NCI-H345 treated with DMSO at 0.1 percent for 48 hours (cell line): ENCODE data around the gene SLC23A2.
"Not testable (repeated sequence)": the region's sequence is repeated elsewhere in the genome, so short reads cannot be mapped to it uniquely, and the experiment has no call there.

Experiments used
- DNase-seq: peaks from one replicate; lab custom pipeline; 2025; ENCODE audit not compliant: unreplicated experiment; lab: John Stamatoyannopoulos, UW

The SLC23A2 gene

DNA sequence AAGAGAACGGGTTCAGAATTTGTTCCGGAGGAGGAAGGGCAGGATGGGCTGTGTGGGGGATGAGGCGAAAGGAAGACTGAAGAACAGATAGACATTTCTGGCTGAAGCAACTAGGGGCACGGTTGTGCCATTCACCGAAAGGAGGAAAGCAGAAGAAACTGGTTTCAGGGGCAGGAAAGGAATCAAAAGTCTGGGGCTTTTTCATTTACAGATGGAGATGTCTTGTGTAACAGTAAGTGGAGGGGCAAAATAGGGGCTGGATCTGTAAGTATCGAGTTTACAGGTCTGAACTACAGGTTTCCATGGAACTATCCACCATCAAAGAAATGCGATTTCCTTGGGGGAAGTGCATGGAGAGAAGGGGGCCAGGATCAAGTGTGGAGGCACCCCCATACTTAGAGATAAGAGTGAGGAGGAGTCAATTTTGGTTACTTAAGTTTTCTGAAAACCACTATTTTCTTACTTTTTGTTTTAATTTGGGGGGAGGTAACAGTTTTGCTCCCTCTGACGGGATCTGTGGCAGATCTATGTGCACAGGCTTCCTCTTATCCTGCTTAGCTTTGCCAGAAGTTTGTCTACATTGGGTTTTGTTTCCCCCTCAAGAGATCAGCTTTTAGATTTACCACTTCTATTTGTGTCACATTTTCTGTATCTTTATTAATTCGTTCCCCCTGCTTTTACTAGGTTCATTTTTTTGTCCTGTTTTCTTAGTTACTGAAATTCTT, 120.1 kb downstream of the SLC23A2 start:
- DNase-seq, result no peak

DNA sequence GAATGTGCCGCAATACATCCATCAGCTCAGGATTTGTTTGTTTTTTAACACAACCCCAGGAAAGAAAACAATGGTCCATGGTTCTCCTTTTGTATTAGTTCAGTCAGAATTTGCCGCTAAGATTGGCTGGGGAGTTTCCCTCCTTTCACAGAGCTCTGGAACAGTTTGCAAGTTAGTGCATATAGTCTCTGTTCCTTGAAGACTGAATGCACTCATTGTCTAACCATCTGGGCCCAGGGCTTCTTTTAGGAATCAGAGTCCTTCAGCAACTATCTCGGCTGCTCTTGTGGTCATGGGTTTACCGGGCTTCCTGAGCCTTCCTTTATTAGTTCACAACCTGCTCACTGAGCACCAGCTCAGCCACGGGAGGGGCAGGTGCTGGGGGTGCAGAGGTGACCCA, 121.3 kb downstream of the SLC23A2 start:
- DNase-seq, result no peak

DNA sequence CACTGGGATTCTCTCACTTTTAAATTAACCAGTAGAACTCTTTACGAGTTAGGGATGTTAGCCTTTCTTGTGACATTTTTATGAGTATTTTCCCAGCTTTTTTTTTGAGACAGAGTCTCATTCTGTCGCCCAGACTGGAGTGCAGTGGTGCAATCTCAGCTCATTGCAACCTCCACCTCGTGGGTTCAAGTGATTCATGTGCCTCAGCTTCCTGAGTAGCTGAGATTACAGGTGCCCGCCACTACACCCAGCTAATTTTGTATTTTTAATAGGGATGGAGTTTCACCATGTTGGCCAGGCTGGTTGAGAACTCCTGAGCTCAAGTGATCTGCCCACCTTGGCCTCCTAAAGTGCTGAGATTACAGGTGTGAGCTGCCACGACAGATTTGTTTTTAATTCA, 123.2 kb downstream of the SLC23A2 start:
- not testable (repeated sequence) for DNase-seq

- DNase-seq, result peak; percentile 51
These were observed 124.6 kb downstream of the SLC23A2 start for GRCh38 chr20:4876731-4877130.

- no peak for DNase-seq
These were observed 125.0 kb downstream of the SLC23A2 start for GRCh38 chr20:4876301-4876700.

DNA sequence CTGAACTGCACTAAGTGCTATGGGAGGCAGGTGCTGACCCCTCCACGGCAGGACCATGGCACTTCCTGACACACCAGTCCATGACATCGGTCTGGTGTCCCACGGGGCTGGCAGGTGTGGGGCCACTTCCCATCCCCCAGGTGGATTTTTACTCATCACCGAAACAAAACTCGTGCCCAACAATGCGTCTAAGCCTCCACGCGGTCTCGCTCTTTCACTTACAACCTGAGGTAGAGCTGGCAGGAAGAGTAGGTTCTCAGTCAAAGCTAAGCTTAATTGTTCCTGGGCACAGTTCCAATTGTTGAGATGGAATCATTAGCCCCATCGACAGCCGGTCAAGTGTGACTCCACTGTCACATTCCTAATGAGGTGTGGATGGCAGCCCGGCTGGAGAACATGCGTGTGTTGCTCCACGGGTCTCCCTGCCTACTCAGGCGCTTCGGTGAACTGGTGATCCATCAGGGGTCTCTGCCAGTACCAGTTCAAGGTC, 125.7 kb downstream of the SLC23A2 start:
- DNase-seq, result peak; percentile 99

- no peak for DNase-seq
These were observed 127.9 kb downstream of the SLC23A2 start for GRCh38 chr20:4873396-4873795.

DNA sequence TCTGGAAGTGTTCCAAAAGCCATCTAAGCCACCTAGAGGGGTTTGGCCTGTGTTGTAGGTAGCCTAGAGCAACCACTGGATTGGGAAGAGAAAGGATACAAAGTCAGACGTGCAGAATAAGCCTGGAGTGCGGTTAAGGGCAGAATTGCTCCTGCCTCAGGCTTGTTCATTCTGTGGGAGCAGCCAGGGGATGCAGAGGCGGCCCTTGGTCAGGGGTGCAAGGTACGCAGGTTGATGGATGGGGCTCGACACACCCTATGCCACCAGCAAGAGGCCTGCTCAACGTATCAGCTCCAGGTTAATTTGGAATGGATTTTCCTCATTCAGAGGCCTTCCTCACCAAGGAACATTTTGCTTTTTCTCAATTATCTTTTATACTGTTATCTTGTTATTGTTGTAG, 129.8 kb downstream of the SLC23A2 start:
- DNase-seq, result peak; percentile 26

DNA sequence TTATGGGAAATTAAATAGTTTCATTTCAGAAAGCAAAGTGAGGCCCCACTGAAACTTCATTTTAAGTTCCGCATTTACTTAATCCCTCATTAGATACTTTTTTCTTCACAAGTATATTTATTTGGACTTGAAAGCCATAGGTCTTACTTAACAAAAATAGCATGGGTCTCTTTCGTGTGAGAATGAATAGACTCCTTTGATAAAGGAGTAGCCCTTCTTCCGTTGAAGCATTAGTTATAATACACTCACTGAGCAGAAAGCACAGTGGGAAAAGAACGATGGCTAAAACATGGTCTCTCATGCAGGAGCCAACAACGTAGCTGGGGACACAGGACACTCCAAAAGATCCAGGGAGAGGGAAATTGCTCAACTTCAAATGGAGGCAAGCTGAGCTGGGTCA, 130.4 kb downstream of the SLC23A2 start:
- no peak for DNase-seq

GRCh38 chr20:4869290-4870193, 131.8 kb downstream of the SLC23A2 start:
- peak; percentile 75 for DNase-seq

DNA sequence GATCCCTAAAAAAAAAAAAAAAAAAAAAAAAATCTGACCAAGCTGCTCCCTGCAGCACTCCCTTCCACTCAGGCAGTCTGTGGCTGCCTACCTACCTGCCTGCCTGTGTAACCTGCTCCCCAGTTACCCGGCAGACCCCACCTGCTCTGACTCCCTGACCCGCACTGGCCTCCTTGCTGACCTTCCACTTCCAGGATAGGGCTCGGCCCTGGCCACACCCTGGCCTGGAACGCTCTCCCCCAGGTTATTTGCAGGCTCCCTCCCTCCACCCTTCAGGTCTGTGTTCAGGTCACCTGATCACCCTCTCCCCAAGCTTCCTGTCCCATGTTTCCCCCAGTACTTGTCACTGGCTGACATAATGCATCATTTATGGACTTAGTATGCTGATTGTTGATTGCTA, 134.3 kb downstream of the SLC23A2 start:
- no peak for DNase-seq

GRCh38 chr20:4866429-4866828, 134.9 kb downstream of the SLC23A2 start:
- no peak for DNase-seq

DNA sequence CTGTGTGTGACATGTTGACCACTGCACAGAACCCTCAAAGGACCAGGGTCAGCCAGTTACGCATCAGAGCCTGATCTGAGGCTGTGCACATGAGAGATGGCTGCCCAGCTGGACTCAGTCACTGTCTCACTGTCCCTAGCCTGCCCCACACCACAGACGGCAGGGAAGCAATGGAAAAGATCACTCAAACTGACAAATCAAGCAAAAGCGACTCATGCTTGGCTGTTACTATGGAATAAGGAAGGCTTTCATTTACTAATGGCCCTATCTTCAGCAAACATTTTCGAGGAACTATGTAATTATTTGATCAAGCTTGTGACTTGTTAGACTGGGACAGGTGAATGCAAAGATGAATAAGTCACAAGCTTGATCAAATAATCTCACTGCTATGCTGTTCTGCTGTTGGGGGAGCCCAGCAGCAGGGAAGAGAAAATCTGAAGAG, 137.0 kb downstream of the SLC23A2 start:
- DNase-seq, result no peak

DNA sequence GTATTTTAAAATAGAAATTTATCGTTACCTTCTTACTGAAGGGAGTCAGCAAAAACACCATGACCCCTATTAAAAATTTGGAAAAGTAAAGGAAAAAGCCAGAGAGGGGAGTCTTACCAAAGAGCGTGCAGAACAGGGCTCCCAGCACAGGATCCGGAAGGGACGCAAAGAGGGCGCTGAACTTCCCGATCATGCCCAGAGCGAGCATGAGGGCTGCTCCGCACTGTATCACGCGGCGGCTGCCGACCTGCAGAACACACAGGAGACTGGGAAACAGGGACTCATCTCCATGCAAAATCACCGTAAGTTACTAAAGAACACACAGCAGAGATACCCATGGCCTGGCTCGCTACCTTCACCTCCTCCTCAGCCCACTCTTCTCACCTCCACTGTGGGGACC, 138.6 kb downstream of the SLC23A2 start:
- DNase-seq, result no peak

- no peak for DNase-seq
These were observed 139.3 kb downstream of the SLC23A2 start for GRCh38 chr20:4861961-4862360.

- no peak for DNase-seq
These were observed 143.3 kb downstream of the SLC23A2 start for GRCh38 chr20:4858000-4858399.

DNA sequence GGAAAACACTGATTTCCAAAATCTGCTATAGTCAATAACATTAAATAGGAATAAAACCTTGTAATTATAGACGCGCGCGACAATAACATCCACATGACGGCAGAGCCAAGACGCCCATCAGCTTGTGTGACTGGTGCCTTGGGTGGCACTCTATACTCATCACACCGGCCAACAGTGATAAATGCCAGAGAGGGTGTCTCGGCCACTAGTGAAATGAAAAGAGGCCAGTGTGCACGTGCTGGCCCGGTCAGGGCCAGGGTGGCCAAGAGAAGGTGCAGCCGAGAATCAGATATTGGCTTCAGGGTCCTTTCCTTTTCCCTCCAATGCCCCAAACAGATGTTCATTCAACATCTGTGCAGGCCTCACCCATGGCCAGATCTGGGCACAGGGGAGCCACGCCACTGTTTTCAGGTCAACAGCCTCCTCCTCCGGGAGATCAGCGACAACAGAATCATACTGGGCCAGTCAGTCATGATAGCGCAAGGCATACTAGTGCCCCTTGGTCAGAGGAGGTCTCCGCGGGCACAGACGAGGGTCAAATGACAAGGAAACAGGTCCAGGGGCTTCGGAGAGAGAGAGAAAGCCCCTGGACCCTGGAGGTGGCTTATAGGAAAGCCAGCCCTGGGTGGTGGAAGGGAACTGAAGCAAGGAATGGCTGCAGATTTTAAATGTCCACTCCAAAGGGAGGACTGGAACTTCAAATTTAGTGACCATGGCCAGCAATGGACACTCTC, 145.1 kb downstream of the SLC23A2 start:
- DNase-seq, result no peak

GRCh38 chr20:4855555-4855954, 145.8 kb downstream of the SLC23A2 start:
- DNase-seq, result no peak

DNA sequence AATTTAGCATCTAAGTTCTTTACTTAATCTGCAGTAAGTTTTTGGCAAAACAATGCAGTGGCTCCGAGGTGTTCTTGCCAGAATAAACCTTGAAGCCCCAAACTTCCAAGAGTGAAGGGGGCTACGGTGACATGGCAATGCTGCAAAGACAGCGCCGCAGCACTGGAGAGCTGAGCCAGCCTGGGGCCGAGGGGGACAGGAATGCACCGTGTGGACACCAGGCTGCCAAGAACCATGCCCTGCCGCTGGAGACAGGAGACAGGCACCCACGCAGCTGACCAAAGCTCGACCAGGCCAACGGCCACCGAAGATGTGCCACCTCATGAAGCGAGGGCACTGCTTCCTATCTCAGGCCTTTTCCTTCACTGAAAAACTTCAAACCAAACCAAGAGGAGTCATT, 146.2 kb downstream of the SLC23A2 start:
- no peak for DNase-seq

GRCh38 chr20:4854561-4854901, 146.8 kb downstream of the SLC23A2 start:
- DNase-seq, result no peak

GRCh38 chr20:4853757-4854560, 147.4 kb downstream of the SLC23A2 start:
- no peak for DNase-seq
